Esophagus muscularis mucosa (tissue), 4 donors: ENCODE results near the gene UBXN6.

Experiments
- EP300 ChIP-seq: sonication (generic); formaldehyde crosslinking; IDR thresholded peaks from one replicate; pipeline ENCODE4 v1.6.1; 2017; ENCODE audit warnings: antibody characterized with exemption
- POLR2A ChIP-seq: fragments of 450-650 bp; IDR thresholded peaks from one replicate; pipeline ENCODE4 v1.6.1; 2017; ENCODE audit warnings: antibody characterized with exemption, moderate library complexity, mild to moderate bottlenecking, low read depth
- TF ChIP-seq, protein P1 (sequence below), 3 experiments: fragments of 200-600 bp in 2 of 3; fragments of 450-650 bp in 1 of 3; sonication (generic) in 2 of 3; IDR thresholded peaks; one replicate each; pipeline ENCODE4 v1.5.1; 2017 to 2019; ENCODE audit warnings: antibody characterized with exemption in 3 of 3, mild to moderate bottlenecking in 2 of 3, moderate library complexity in 1 of 3

- TF ChIP-seq, protein P1, sequence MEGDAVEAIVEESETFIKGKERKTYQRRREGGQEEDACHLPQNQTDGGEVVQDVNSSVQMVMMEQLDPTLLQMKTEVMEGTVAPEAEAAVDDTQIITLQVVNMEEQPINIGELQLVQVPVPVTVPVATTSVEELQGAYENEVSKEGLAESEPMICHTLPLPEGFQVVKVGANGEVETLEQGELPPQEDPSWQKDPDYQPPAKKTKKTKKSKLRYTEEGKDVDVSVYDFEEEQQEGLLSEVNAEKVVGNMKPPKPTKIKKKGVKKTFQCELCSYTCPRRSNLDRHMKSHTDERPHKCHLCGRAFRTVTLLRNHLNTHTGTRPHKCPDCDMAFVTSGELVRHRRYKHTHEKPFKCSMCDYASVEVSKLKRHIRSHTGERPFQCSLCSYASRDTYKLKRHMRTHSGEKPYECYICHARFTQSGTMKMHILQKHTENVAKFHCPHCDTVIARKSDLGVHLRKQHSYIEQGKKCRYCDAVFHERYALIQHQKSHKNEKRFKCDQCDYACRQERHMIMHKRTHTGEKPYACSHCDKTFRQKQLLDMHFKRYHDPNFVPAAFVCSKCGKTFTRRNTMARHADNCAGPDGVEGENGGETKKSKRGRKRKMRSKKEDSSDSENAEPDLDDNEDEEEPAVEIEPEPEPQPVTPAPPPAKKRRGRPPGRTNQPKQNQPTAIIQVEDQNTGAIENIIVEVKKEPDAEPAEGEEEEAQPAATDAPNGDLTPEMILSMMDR (IDR thresholded peaks at IDR 0.05): no peak
- no peak for TF ChIP-seq EP300
- no peak for TF ChIP-seq POLR2A
Measured at GRCh38 chr19:4406626-4407025, 51.0 kb downstream of the UBXN6 start.
